ENCODE measurements around the gene PRPF38B. TPM values are rescaled to one million over a fixed set of nuclear protein-coding genes. Genes with fewer than 3 reads are reported as not detected.

Gene PRPF38B
- total and polyA plus RNA-seq, 9 of the 15 experiments (the other 6 are each of a cell fraction or from before 2014, with no cell fraction given), result 25.3 to 85.5 (median 66.4) TPM

GRCh38 chr1:108725906-108726305, 33.8 kb downstream of the PRPF38B start:
- Histone ChIP-seq H3K9me3 (replicated peaks; ENCODE audit: control insufficient read depth, insufficient read depth, low read depth, low read length) (no peaks in the 10 kb centered on the region), H3K79me2 (ENCODE audit: control insufficient read depth, insufficient read depth, low read length) (no peaks in the 10 kb centered on the region), H3K9me1 (ENCODE audit: control insufficient read depth, insufficient read depth, low read length) (no peaks in the 10 kb centered on the region), H3K36me3 (ENCODE audit: control insufficient read depth, insufficient read depth, low read length) (no peaks in the 10 kb centered on the region), H4K20me1 (replicated peaks; ENCODE audit: control insufficient read depth, insufficient read depth, low read length) (no peaks in the 10 kb centered on the region), H3K4me2 (ENCODE audit: insufficient read depth, low read length) (no peak overlapping the region), H3K27ac (ENCODE audit: extremely low read depth, low read depth, low read length) (no peak overlapping the region), H2AFZ (ENCODE audit: low read depth, low read length) (no peak overlapping the region), H3K27me3 (ENCODE audit: control insufficient read depth in 2 of 2, insufficient read depth in 2 of 2, low read length in 2 of 2) (peaks cover 21 to 25% of the 10 kb centered on the region in 2 experiments; a peak in 4 of 5 replicates), H3K4me1 (replicated peaks in 1 of 2; ENCODE audit: control insufficient read depth in 2 of 2, insufficient read depth in 2 of 2, low read length in 2 of 2) (peaks cover 0 to 3% of the 10 kb centered on the region in 2 experiments; a peak in 1 of 5 replicates), H3K9ac (ENCODE audit: insufficient read depth in 1 of 2, low read depth in 2 of 2, low read length in 2 of 2) (no peak overlapping the region), H3K4me3 (no peak overlapping the region)
- BruUV-seq (replicated peaks), result no TSS peak
- intact Hi-C loops (cut with micrococcal nuclease), result no loop called here
- 5% methylated on average over 1 of the region's 1 CpG for WGBS (ENCODE audit: insufficient coverage, low coverage, missing lambda C conversion rate)
- FAIRE-seq, result no peak
- ChIA-PET POLR2A (interaction anchor here (0.6 kb wide), 1 partner anchor 94 kb away, joined by 3 read pairs; no protein-coding TSS in a partner anchor), CTCF (ENCODE audit: low intra/inter-chr PET ratio) (no interaction called here)
- DNase-seq (ENCODE audit: extremely low read depth in 1 of 4, low spot score in 3 of 4), result no peak
- no peak for TF ChIP-seq ZBTB2 (IDR thresholded peaks at IDR 0.05)
- TF ChIP-seq PTRF (tag; IDR thresholded peaks at IDR 0.05), result no peak
- no peak for TF ChIP-seq SOX6 (IDR thresholded peaks at IDR 0.05)
- no peak for TF ChIP-seq NEUROD1 (IDR thresholded peaks at IDR 0.05; ENCODE audit: borderline replicate concordance, low read depth, low read length, partially characterized antibody)
- TF ChIP-seq SNIP1 (IDR thresholded peaks at IDR 0.05; ENCODE audit: low read depth), result no peak
- TF ChIP-seq, protein P1, sequence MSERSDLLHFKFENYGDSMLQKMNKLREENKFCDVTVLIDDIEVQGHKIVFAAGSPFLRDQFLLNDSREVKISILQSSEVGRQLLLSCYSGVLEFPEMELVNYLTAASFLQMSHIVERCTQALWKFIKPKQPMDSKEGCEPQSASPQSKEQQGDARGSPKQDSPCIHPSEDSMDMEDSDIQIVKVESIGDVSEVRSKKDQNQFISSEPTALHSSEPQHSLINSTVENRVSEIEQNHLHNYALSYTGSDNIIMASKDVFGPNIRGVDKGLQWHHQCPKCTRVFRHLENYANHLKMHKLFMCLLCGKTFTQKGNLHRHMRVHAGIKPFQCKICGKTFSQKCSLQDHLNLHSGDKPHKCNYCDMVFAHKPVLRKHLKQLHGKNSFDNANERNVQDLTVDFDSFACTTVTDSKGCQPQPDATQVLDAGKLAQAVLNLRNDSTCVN (CRISPR knock-in tag; IDR thresholded peaks at IDR 0.05), result no peak
- no peak for TF ChIP-seq SAP30 (IDR thresholded peaks at IDR 0.05; ENCODE audit: borderline replicate concordance, insufficient read depth, low read depth, low read length, poor library complexity, severe bottlenecking)
- no peak for TF ChIP-seq EP300 (IDR thresholded peaks at IDR 0.05; ENCODE audit: low read length)
- no peak for TF ChIP-seq ELF2 (CRISPR knock-in tag; IDR thresholded peaks at IDR 0.05)
- no peak for TF ChIP-seq PHF8 (IDR thresholded peaks at IDR 0.05; ENCODE audit: borderline replicate concordance, low read length)
- TF ChIP-seq ZC3H8 (IDR thresholded peaks at IDR 0.05), result no peak
- TF ChIP-seq, protein P2, sequence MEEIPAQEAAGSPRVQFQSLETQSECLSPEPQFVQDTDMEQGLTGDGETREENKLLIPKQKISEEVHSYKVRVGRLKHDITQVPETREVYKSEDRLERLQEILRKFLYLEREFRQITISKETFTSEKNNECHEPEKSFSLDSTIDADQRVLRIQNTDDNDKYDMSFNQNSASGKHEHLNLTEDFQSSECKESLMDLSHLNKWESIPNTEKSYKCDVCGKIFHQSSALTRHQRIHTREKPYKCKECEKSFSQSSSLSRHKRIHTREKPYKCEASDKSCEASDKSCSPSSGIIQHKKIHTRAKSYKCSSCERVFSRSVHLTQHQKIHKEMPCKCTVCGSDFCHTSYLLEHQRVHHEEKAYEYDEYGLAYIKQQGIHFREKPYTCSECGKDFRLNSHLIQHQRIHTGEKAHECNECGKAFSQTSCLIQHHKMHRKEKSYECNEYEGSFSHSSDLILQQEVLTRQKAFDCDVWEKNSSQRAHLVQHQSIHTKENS (CRISPR knock-in tag; IDR thresholded peaks at IDR 0.05), result no peak
- TF ChIP-seq ZFP30 (CRISPR knock-in tag; IDR thresholded peaks at IDR 0.05; ENCODE audit: borderline replicate concordance), result no peak
- no peak for TF ChIP-seq SIRT6 (IDR thresholded peaks at IDR 0.05; ENCODE audit: low read depth, low read length)
- no peak for TF ChIP-seq NFATC3 (IDR thresholded peaks at IDR 0.05)
- TF ChIP-seq, protein P3, sequence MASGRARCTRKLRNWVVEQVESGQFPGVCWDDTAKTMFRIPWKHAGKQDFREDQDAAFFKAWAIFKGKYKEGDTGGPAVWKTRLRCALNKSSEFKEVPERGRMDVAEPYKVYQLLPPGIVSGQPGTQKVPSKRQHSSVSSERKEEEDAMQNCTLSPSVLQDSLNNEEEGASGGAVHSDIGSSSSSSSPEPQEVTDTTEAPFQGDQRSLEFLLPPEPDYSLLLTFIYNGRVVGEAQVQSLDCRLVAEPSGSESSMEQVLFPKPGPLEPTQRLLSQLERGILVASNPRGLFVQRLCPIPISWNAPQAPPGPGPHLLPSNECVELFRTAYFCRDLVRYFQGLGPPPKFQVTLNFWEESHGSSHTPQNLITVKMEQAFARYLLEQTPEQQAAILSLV (tag; IDR thresholded peaks at IDR 0.05), result no peak
- no peak for TF ChIP-seq EWSR1 (IDR thresholded peaks at IDR 0.05; ENCODE audit: borderline replicate concordance, low read depth, partially characterized antibody)
- no peak for TF ChIP-seq TARDBP (IDR thresholded peaks at IDR 0.05)
- no peak for ATAC-seq
- in situ Hi-C loops (cut with MboI), result no loop called here

Data from K562 (cell line).